ENCODE data around the gene ABTB1.
"Not testable (repeated sequence)": the region's sequence is repeated elsewhere in the genome, so short reads cannot be mapped to it uniquely, and the experiment has no call there.

Gene ABTB1

GRCh38 chr3:127702151-127702578 is 29.4 kb downstream of the ABTB1 start:
- DNase-seq = no peak

DNA sequence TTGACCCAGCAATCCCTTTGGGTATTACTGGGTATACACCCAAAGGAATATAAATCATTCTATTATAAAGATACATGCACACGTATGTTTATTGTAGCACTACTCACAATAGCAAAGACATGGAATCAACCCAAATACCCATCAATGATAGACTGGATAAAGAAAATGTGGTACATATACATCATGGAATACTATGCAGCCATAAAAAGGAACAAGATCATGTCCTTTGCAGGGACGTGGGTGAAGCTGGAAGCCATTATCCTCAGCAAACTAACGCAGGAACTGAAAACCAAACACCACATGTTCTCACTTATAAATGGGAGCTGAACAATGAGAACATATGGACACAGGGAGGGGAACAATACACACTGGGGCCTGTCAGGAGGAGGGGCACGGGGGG is 32.1 kb downstream of the ABTB1 start:
- not testable (repeated sequence) for DNase-seq

- peak in 6 of 58 donors; percentile 27 to 44 (median 40) for DNase-seq
Observed at GRCh38 chr3:127706312-127706711, 33.6 kb downstream of the ABTB1 start.

DNA sequence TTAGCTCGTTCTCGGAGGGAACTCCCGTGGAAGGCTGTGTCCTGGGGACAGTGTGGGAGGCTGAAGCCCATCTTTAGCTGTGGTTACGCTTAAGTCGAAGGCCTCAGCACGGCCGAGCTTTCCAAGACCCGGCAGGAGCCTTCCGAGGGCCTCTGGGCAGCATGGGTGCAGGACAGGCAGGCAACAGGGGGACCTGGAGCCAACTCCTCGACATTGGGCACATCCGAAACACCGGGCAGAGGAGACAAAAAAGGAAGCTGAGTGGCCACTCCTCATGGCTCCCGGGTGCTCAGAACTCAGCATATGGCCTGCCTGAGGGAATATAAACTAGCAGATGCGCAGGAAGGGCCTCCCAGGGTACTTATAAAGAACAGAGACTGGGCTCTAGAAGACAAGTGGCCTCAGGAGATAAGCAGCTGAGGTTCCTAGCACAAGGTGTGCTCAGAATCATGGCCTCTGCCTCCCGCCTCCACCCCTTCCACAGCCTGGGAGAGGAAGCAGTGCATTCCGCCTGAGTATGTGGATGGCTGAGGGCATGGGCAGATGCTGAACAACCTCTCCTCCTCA is 34.1 kb downstream of the ABTB1 start:
- no peak for DNase-seq

DNA sequence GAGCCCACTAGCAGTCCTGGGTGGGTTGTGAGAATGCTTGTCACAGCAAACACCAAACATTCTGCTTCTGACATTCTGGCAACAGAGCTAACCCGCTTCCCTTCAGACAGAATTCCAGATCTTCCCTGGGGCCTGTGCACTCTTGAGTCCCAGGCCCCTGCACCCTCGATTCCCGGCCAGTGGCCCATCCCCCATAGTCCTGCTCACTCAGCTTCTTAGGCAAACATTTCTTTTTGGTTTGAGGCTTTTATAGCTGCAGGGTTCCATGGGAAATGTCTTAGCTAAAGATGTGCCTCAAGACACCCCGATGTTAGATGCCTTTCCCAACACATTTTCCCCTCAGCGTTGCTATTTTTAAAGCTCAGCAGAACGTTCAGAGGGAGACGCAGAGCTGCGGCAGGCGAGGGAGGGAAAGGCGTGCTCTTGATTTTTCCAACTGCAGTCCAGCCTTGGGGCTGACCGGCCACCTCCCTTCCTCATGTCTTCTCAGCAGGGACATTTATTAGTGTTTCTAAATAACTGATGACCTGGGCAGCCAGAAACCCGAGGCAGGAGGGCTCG is 35.2 kb downstream of the ABTB1 start:
- peak in 4 of 58 donors; percentile 27 to 42 (median 33) for DNase-seq

DNA sequence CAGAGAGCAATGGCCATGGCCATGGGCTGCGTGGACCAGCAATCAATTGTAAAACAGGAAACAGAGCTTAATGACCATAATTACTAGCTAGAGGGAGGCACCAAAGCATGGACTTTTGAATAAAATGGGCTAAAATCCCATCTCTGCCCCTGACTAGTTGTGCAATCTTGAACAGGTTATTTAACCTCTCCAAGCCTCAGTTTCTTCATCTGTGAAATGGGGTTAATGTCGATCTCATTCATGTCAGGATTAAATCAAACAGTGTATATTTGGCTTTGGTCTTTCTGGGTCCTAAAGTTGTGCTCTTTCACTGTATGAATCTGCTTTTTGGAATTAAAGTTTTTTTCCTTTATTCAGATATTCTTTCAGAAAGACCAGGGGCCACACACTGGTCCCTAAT is 36.1 kb downstream of the ABTB1 start:
- no peak for DNase-seq

DNA sequence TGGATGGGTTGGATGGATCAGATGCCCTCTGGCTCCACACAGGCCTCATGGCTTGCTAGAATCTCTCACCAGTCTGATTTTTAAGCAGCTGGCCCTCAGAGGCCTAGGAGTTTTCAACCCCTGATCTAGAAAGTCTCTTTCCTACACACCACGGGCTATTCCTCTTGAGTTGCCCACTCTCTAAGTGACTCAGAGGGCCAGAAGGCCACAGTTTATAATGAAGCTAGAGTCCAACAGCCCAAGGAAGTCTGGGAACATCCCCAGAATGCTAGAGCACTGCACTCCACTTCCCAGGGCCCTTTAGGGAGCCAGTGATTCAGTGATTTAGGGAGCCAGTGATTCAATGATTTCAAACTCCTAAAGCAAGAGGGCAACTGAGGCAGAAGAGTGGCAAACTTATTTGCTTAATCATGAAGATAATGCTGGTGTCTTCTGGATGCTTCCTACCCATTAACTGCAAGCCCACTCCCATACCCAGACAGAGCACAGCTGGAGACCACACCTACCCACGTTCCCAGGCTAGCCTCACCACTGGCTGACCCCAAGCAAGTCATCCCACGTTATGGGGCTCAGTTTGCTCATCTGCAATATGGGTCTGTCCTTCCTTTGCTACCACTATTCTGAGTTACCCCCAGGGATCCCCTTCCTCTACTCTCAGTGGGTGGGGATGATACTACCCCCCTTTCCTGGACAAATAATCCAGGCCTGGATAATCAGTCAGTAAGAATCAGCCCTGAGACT is 36.7 kb downstream of the ABTB1 start:
- no peak for DNase-seq

DNA sequence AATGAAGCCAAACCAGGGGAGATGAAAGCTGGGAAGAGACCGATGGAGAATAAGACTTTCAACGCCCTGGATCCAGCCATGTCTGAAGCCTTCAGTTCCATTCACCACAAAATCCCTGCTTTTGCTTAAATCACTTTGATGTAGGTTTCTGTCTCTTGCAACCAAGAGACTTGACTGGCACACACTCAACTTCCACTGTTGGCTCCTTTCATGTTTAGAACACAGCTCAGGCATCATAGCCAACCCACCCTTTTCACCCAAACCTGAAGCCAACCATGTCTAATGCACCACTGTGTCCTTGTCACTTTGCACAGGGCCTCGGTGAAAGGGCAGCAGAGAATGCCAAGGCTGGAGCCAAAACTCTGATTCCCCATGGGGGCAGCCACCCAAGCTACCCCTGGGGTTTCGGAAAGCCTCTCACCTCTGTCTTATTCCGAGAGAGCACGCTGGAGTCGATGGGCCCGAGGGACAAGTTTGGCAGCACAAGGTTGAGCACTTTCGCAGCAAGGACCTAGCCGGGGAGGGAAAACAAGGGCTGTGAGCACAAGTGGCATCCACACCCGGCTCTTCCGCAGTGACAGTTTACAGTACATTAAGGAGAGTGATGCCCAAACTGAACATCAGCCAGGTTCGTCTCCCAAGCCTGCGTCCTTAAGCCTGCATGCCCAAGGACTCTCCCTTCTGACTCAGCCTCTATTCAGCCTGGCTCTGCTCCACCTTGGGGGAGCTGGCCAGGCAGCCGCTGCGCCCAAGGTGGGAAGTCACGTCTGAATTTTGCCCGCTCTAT is 37.6 kb downstream of the ABTB1 start:
- no peak for DNase-seq

DNA sequence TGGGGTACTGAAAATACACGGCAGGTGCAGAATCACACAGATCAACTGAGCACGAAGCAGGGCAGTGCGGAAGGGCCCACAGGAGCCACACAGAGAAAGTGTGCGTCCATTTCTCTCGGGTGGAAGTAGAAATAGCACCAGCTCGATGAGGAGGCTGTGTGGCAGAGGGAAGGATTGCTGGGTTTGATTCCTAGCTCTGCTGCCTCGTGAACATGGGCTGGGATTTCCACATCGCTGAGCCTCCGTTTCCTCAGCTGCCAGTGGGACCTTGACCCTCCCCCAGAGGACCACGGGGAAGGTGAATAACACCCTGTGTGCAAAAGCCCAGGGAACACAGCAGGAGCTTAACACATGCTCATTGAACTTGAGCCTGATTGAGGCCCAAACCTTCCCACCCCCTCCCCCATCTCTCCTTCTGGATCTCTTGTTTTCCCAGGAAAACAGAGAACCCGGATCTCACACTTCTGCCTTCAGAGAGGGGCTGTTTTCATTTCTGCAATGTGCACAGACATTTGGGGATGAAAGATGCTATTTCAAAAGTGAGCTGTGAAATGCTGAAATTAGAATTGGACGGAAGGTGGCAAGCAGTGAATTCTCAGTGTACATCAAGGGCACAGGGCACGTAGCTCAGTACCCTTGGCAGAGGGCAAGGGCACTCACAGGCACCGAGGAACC is 38.4 kb downstream of the ABTB1 start:
- DNase-seq = no peak

DNA sequence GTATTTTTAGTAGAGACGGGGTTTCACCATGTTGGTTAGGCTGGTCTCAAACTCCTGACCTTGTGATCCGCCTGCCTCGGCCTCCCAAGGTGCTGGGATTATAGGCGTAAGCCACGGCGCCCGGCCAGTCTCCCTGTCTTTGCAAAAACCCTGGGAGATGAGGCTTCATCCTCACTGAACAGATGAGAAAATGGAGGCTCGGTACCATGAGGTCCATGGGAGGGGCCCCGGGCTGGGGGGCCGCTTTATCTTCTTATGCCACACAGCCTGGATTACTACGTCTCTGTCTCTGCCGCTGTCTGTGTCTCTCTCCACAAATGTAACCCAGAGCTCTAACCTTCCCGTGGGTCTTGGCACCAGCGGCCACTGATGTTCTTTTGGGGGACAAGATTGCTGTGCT is 39.1 kb downstream of the ABTB1 start:
- no peak for DNase-seq

DNA sequence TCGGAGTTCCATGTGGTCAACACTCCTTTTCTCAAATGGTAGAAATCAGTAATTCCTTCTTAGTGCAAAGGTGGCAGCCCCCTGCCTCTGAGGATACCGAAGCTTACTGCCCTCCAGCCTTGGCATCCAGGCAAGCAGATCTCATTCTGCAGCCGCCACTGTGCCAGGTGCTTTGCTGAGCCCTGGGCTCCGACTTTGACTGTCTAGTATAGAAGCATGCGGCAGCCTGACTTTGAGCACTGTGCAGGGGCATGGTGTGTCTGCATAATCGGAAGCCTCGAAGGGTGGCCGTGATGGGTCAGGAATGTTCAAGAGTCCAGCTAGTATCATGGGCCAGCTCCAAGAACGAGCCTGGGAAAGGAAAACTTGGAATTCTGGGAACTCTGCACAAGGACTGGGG is 39.7 kb downstream of the ABTB1 start:
- no peak for DNase-seq

DNA sequence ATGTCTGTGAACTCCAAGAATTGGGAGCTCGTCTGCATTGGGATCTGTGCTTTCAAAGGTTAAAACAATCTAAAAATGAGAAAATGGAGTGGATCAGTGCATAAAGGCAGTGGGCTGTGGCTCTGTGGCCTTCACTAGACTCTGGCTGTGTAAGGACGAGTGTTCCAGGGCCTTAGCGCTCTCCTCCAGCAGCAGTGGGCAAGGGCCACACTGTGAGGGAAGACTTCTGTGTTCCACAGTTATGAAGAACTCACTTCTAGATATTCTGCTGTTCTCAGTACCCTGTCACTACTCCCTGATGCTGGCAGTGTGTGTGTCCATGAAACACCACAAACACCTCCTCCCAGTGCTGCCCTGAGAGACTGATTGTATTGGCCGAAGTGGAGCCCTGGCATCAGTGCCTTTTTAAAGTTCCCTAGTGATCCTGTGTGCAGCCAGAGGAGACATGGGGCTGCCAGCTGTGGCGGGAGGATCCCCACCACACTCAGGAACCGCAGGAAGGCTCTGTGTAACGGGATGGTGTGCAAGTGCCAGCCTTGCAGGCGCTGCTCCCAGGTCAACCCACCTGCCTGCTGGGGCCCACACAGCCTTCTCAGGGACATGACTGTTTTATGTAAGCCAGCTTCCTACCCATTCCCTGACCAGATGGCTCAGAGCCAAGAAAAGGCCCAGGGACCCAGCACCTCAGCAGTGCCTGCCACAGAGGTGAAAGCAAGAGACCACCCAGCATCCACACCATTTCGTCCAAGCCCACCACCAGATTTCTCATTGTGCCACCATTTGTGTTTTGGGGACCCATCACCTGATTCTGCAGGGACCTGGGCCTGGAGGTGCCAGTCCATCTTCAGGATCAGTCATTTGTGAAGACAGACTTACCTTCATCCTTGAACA is 40.4 kb downstream of the ABTB1 start:
- no peak for DNase-seq

DNA sequence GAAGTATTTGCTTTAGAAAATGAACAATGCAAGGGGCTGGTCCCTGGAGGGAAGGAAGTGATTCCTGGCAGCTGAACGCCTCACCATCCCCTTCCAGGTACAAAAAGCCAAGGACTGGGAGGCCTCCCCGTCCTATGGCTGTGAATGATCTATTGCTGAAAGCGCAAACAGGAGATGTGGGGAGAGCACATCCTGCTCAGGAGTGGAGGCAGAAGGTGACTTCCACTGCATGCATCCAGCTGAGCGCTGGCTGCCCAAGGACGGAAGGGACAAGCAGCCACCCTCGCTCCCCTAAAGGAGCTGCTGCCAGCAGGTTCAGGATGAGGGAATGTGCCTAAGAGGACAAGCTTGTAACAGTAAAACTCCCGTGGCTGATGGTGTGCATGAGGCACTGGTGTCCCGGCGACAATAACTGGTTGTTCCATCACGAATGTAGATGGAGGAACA is 41.4 kb downstream of the ABTB1 start:
- DNase-seq = no peak

DNA sequence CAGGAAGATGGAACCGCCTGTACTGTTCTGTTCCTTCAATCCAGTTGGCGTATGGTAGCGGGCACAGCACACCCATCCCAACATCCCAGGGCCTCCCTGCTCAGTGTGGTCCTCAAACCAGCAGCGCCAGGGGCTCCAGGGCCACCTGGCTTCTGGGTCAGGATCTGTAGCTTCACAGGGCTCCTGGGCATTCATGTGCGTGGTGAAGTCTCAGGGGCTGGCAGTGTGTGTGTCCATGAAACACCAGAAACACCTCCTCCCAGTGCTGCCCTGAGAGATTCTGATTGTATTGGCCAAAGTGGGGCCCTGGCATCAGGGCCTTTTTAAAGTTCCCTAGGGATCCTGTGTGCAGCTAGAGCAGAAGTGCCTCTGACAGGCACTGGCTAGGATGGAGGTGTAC is 42.1 kb downstream of the ABTB1 start:
- DNase-seq = no peak

DNA sequence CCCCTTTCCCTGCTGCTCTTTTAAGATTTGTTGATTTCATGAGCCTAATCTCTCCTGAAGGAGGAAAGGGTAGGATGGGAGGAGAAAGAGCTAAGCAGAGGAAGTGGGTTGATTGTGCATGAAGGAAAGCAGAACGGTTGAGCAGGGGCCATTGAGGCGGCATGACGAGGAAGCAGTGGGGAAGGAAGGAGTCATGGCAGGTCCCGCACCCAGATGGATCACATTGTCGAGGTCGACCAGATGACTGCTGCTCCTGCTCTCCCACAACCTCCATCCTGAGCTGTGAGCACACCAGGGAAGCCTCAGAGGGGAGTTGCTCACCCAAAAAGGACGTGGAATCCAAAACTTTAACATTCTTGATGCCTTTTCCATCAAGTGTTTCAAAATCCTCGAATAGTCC is 42.8 kb downstream of the ABTB1 start:
- DNase-seq = no peak

- peak in 3 of 58 donors; percentile 23 to 53 (median 33) for DNase-seq
Observed at GRCh38 chr3:127716384-127716783, 43.6 kb downstream of the ABTB1 start.

DNA sequence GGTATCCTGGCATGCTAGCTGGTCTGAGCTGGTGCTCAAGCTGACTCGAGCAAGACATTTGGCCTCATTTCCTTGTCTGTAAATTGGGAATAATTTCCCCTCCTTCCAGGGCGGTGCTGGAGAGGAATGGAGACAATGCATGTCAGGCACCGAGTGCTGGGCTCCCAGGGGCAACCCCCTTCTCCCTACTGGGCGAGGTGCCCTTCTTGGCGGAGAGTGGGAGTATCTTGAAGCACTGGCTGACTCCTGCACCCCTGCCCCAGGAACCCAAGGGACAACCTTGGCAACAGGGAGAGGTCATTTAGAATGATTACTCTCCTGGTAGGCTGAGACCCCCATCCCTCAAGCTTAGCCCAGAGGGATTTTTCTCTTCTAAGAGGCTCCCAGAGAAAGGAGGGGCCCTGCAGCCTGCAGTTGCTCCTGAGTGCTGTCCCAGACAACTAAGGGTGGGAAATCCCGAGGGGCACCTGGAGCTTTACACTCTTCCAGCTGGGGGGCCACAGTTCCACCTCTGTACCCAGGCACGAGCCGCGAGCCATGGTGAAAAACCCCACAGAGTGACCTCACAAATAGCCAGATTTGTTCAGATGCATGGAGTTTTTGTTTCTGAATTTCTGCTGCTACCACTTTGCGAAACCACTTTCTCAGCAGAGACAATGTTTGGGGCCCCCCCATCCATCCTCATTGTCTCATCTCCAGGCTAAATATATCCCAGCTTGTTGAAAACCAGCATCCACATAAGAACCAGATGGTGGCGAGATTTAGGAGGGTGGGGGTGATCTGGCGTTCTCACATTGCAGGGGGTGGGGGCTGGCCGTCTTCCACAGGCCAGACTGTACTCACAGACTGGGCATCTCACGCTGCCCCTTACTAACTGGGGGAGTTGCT is 44.8 kb downstream of the ABTB1 start:
- peak in 12 of 58 donors; percentile 23 to 52 (median 38) for DNase-seq

GRCh38 chr3:127718245-127718915 is 45.6 kb downstream of the ABTB1 start:
- no peak for DNase-seq

GRCh38 chr3:127718916-127719290 is 46.2 kb downstream of the ABTB1 start:
- no peak for DNase-seq

All from anterior cingulate cortex (tissue), 58 donors.